IPS-18a (cell line): ENCODE measurements around the gene KHDC3L.
A peak's percentile ranks its signal among the peaks of the same experiment; 100 is the strongest.
"Not testable (repeated sequence)": the region's sequence is repeated elsewhere in the genome, so short reads cannot be mapped to it uniquely, and the experiment has no call there.

Experiments
- H3K27ac ChIP-seq: one replicate; pipeline ENCODE4 v1.5.1; 2013; ENCODE audit warnings: low read length
- H3K27me3 ChIP-seq: one replicate; pipeline ENCODE4 v1.6.1; 2013; ENCODE audit warnings: mild to moderate bottlenecking, low read length; ENCODE audit not compliant: control insufficient read depth, insufficient read depth
- H3K36me3 ChIP-seq: one replicate; pipeline ENCODE4 v1.6.1; 2013; ENCODE audit warnings: low read depth, low read length; ENCODE audit not compliant: control insufficient read depth
- H3K4me1 ChIP-seq: one replicate; pipeline ENCODE4 v1.6.1; 2013; ENCODE audit warnings: low read depth, low read length; ENCODE audit not compliant: control insufficient read depth
- H3K4me3 ChIP-seq: one replicate; pipeline ENCODE4 v1.5.1; 2013; ENCODE audit warnings: low read length
- H3K9ac ChIP-seq: one replicate; pipeline ENCODE4 v1.6.1; 2013; ENCODE audit warnings: mild to moderate bottlenecking, low read length, moderate library complexity
- H3K9me3 ChIP-seq: one replicate; pipeline ENCODE4 v1.6.1; 2013; ENCODE audit warnings: low read depth, low read length; ENCODE audit not compliant: control insufficient read depth

The KHDC3L gene

DNA sequence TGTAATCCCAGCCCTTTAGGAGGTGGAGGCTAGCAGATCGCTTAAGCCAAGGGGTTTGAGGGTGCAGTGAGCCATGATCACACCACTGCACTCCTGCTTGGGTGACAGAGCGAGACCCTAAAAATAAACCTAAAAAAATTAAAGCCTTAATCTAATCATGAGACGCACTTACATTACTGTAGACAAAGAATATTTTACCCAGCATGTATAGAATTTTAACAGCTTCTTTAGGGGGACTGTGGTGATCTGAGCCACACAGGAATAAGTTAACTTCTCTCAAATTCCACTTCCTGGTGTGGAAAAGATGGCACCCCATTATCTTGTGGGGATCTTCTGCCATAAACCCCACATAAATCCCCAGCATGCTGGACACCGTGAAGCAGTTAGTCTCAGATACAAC lies 9.5 kb downstream of the KHDC3L start:
- Histone ChIP-seq H3K27me3 (no peaks in the 10 kb centered on the region), H3K4me3 (no peak overlapping the region), H3K9ac (no peak overlapping the region), H3K36me3 (no peaks in the 10 kb centered on the region), H3K4me1 (peaks cover 5% of the 10 kb centered on the region), H3K9me3 (no peaks in the 10 kb centered on the region), H3K27ac (no peak overlapping the region)

DNA sequence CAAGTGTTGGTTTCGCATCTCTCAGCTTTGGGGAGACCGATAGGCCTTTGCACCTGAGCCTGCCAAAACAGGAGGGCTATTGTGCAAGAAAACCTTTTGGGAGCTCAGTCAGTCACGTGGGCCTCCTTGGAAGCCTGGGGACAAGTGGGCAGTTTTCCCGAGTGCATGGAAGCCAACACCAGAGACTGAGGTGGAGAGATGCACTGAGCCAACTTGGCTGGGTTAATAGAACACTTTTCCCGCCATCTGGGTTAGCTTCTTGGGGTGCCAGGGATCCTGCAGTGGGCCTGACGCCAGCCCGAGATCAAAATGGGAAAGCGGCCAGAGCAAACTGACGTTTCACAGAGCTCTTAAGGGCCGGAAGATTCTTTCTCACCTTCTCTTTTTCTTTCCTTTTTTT lies 10.1 kb downstream of the KHDC3L start:
- Histone ChIP-seq H3K36me3 (no peaks in the 10 kb centered on the region), H3K4me3 (no peak overlapping the region), H3K9ac (no peak overlapping the region), H3K4me1 (peaks cover 5% of the 10 kb centered on the region), H3K27ac (no peak overlapping the region), H3K27me3 (no peaks in the 10 kb centered on the region), H3K9me3 (no peaks in the 10 kb centered on the region)

DNA sequence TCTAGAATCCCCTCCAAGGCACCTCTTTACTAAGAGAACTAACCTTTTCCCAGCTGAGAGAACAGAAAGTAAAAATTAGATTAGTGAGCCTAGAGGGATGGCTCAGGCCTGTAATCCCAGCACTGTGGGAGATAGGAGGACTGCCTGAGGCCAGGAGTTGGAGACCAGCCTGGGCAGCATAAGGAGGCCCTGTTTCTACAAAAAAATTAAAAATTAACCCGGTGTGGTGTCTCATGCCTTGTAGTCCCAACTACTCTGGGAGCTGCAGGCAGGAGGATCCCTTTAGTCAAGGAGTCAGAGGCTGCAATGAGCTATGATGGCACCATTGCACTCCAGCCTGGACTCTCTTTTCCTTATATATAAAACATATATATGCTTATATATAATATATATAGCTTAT lies 12.8 kb downstream of the KHDC3L start:
- no peak overlapping the region for H3K4me3 ChIP-seq
- no peak overlapping the region for H3K9ac ChIP-seq
- H3K9me3 ChIP-seq, result no peaks in the 10 kb centered on the region
- no peak overlapping the region for H3K27ac ChIP-seq
- H3K36me3 ChIP-seq, result no peaks in the 10 kb centered on the region
- no peaks in the 10 kb centered on the region for H3K4me1 ChIP-seq
- no peaks in the 10 kb centered on the region for H3K27me3 ChIP-seq

DNA sequence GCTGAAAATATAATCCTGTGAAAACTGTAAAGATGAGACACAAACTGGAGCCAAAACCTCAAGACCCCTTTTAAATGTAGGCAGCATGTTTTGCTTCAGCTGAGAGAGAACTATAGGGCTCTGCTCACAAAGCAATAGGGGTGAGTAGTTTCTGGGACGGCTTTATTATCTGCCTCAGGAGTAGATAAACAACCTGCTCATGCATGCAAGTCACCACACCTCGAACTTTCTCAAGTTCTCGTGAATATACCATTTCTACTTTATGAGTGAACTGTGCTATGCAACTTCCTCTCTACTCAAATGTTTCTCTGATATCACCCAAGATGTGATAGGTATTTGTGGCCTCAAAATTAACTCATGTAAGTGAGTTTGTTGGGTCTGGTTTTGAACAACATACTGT lies 14.8 kb downstream of the KHDC3L start:
- no peaks in the 10 kb centered on the region for H3K27me3 ChIP-seq
- H3K4me1 ChIP-seq, result no peaks in the 10 kb centered on the region
- no peak overlapping the region for H3K9ac ChIP-seq
- H3K36me3 ChIP-seq, result no peaks in the 10 kb centered on the region
- no peak overlapping the region for H3K27ac ChIP-seq
- H3K4me3 ChIP-seq, result no peak overlapping the region
- no peaks in the 10 kb centered on the region for H3K9me3 ChIP-seq

DNA sequence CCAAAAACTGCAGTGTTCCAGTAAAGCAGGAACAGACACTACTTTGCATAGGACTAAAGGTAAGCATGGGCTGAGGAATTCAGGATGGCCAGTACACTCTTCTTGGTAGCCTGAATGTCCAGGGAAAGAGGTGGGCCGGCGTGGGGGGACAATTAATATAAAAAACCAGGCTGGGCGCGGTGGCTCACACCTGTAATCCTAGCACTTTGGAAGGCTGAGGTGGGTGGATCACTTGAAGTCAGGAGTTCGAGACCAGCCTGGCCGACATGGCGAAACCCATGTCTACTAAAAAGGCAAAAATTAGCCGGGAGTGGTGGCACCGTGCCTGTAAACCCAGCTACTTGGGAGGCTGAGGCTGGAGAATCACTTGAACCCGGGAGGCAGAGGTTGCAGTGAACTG lies 19.1 kb downstream of the KHDC3L start:
- H3K36me3 ChIP-seq, H3K4me3 ChIP-seq, H3K9me3 ChIP-seq, H3K27me3 ChIP-seq, H3K4me1 ChIP-seq, H3K9ac ChIP-seq, H3K27ac ChIP-seq: not testable (repeated sequence)

DNA sequence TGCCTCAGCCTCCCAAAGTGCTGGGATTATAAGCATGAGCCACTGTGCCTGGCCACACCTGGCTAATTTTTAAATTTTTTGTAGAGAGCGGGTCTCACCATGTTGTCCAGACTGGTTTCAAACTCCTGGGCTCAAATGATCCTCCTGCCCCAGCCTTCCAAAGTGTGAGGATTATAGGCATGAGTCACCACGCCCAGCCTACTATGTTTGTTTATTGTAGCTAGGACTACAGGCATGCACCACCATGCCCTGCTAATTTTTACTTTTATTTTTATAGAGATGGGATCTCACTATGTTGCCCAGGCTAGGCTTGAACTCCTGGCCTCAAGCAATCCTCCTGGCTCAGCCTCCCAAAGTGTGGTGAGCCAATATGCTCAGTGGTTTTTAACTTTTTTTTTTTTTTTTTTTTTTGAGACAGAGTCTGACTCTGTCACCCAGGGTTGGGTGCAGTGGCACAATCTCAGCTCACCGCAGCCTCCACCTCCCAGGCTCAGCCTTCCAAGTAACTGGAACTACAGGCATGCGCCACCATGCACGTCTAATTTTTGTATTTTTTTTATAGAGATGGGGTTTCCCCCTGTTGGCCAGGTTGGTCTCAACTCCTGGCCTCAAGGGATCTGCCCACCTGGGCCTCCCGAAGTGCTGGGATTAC lies 20.1 kb downstream of the KHDC3L start:
- Histone ChIP-seq H3K27ac (no peak overlapping the region), H3K36me3 (no peaks in the 10 kb centered on the region), H3K4me1 (no peaks in the 10 kb centered on the region), H3K9me3 (no peaks in the 10 kb centered on the region), H3K4me3 (no peak overlapping the region), H3K9ac (no peak overlapping the region), H3K27me3 (no peaks in the 10 kb centered on the region)

DNA sequence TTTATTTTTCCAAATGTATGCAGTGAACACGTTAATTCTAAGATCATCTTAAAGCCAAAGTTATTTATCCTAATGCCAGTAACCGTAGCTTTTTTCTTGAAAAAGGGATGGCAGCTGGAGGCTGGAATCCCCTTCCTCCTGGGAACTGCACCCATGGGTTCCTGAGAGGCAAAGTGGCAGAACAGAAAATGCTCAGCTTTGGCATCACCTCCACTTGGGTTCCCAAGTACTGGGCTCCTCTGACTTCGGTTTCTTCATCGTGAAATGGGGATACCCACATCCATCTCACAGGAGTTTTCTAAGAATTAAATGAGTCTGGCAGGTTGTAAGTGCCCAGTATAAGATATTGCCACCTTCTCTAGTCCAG lies 26.0 kb downstream of the KHDC3L start:
- Histone ChIP-seq H3K36me3 (no peaks in the 10 kb centered on the region), H3K9ac (peak overlapping the region; percentile 70), H3K4me3 (peak overlapping the region; percentile 76), H3K4me1 (peaks cover 7% of the 10 kb centered on the region), H3K27me3 (no peaks in the 10 kb centered on the region), H3K9me3 (no peaks in the 10 kb centered on the region), H3K27ac (no peak overlapping the region)

DNA sequence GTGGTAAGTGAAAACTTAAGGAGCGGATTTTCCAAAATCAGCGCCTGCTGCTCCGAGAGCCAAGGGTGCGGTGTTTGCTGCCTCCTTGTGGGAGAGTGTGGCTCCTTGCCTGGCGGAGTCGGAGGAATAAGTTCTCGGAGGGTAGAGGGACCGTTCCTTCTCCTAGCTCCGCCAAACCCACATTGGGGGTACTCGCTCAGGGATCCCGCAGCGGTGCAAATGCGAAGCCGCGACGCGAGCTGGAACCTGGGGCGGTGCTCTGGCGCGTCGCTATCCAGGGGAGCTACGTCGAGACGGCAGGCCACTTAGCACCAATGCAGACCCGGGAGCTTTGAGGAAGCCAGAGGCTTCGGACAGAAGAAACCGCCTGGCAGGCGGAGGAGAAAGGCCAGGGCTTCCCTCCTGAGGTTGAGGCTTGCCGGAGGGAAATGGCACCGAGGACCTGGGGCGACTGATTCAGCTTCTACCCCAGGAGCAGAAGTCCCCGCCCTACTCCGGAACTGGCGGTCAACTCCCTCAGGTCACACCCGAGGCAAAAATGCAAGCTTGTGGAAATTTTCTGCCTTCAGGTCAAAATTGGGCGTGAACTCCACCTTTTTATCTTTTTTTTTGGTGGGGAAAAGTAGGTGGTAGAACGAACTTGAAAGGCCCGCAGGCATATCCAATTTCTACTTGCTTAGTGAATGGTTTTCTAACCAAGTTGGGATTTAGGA lies 26.5 kb downstream of the KHDC3L start:
- Histone ChIP-seq H3K27me3 (no peaks in the 10 kb centered on the region), H3K36me3 (no peaks in the 10 kb centered on the region), H3K4me1 (peaks cover 7% of the 10 kb centered on the region), H3K9ac (peak overlapping the region; percentile 70), H3K9me3 (no peaks in the 10 kb centered on the region), H3K4me3 (peak overlapping the region; percentile 76), H3K27ac (peak overlapping the region; percentile 56)

DNA sequence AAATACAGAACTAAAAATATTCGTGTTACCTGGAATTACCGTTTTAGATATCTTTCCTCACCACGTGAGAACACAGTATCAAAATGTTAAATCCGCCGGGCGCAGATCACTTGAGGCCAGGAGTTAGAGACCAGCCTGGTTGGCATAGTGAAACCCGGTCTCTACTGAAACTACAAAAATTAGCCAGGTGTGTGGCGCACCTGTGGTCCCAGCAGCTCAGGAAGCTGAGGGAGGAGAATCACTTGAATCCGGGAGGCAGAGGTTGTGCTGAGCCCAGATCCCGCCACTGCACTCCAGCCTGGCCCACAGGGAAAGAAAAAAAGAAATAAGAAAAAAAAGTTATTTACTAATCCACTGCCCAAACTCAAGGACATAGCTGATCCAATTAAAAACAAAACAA lies 27.4 kb downstream of the KHDC3L start:
- H3K4me1 ChIP-seq, result peaks cover 7% of the 10 kb centered on the region
- H3K27ac ChIP-seq, result no peak overlapping the region
- H3K36me3 ChIP-seq, result no peaks in the 10 kb centered on the region
- no peaks in the 10 kb centered on the region for H3K9me3 ChIP-seq
- H3K9ac ChIP-seq, result no peak overlapping the region
- H3K27me3 ChIP-seq, result no peaks in the 10 kb centered on the region
- H3K4me3 ChIP-seq, result no peak overlapping the region

DNA sequence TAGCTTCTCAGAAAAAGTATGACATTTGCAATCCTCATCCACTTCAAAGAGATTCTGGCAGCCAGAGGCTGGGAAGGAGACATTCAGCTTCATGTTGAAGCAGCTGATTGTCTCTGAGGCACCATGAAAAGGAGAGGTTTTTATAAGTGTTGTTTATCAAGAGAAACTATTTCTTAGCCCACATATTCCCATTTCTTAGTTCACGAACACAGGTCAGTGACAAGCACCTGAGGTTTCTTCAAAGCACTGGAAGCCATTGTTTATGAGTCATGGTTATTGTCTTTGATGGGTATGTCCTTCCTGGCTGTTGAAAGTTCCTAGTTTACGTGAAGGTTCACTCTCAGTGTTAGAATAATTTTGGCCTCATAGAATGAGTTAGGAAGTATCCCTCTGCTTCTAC lies 29.2 kb downstream of the KHDC3L start:
- H3K4me1 ChIP-seq, result peaks cover 7% of the 10 kb centered on the region
- no peaks in the 10 kb centered on the region for H3K9me3 ChIP-seq
- H3K27me3 ChIP-seq, result no peaks in the 10 kb centered on the region
- no peaks in the 10 kb centered on the region for H3K36me3 ChIP-seq
- no peak overlapping the region for H3K4me3 ChIP-seq
- H3K27ac ChIP-seq, result no peak overlapping the region
- no peak overlapping the region for H3K9ac ChIP-seq

DNA sequence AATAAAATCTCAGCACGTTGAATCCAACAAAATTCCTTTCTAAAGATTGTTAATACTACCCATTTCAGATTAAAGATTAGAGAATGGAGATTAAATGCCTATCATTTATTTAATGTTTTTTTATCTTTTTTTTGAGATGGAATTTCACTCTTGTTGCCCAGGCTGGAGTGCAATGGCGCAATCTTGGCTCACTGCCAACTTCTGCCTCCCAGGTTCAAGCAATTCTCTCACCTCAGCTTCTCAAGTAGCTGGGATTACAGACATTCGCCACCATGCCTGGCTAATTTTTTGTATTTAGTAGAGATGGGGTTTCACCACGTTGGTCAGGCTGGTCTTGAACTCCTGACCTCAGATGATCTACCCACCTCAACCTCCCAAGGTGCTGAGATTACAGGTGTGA lies 29.7 kb downstream of the KHDC3L start:
- H3K27ac ChIP-seq, H3K36me3 ChIP-seq, H3K4me3 ChIP-seq: not testable (repeated sequence)

DNA sequence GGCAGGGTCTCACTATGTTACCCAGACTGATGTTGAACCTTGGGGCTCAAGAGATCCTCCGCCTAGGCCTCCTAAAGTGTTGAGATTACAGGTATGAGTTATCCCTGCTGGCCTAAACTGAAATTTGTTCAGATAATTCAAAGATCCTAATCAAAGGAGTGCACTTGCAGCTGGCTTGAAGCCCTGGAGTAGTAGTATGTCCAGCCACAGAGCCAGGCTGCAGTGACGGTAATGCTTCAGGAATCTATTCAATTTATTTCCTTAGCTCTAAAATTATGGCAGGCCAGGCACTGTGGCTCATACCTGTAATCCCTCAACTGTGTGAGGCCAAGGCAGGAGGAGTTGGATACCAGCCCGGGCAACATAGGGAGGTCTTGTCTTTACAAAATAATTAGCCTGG lies 30.8 kb downstream of the KHDC3L start:
- Histone ChIP-seq H3K4me3 (no peak overlapping the region), H3K4me1 (peaks cover 7% of the 10 kb centered on the region), H3K9me3 (no peaks in the 10 kb centered on the region), H3K9ac (no peak overlapping the region), H3K27me3 (no peaks in the 10 kb centered on the region), H3K36me3 (no peaks in the 10 kb centered on the region), H3K27ac (no peak overlapping the region)

More for the DNA sequence above, 29.7 kb downstream of the KHDC3L start:
- H3K9me3 ChIP-seq, H3K9ac ChIP-seq, H3K27me3 ChIP-seq, H3K4me1 ChIP-seq: not testable (repeated sequence)
